ENCODE measurements around the gene APPL2.

GRCh38 chr12:105170139-105170538, 65.8 kb downstream of the APPL2 start:
- TF ChIP-seq EZH2phosphoT487 (IDR thresholded peaks at IDR 0.05; ENCODE audit: insufficient read depth, low read depth) (no peak), EZH2 (IDR thresholded peaks at IDR 0.05; ENCODE audit: insufficient read depth, poor library complexity, severe bottlenecking) (no peak)
